ENCODE measurements around the gene C15orf39. TPM values are rescaled to one million over a fixed set of nuclear protein-coding genes. Genes with fewer than 3 reads are reported as not detected.

C15orf39 gene
- total RNA-seq, 6 experiments from 2014 or later = 3.6 to 9.4 (median 5.8) TPM

- no peak overlapping the region for H3K4me3 ChIP-seq
- H3K27me3 ChIP-seq = no peaks in the 10 kb centered on the region
- no peaks in the 10 kb centered on the region for H3K36me3 ChIP-seq
- no peaks in the 10 kb centered on the region for H3K9me3 ChIP-seq
- no peak overlapping the region for H3K27ac ChIP-seq
- ATAC-seq (no peak), DNase-seq (peak in 1 of 3 donors; percentile 43)
- no peak for TF ChIP-seq POLR2A (IDR thresholded peaks at IDR 0.05)
- no peak for TF ChIP-seq CTCF (IDR thresholded peaks at IDR 0.05)
- H3K4me1 ChIP-seq = no peaks in the 10 kb centered on the region
- WGBS (ENCODE audit: insufficient coverage, low coverage, low lambda C conversion rate, missing lambda C conversion rate) = 72% methylated on average over 4 of the region's 9 CpGs
- intact Hi-C loops (cut with DNase I) = no loop called here
These were observed 27.1 kb downstream of the C15orf39 start for GRCh38 chr15:75228787-75229186.

- 77% methylated on average over 14 of the region's 21 CpGs for WGBS (ENCODE audit: insufficient coverage, low coverage, low lambda C conversion rate, missing lambda C conversion rate)
- intact Hi-C loops (cut with DNase I) = no loop called here
- peak in 1 of 3 donors; percentile 33 for DNase-seq
- ATAC-seq = no peak
- Histone ChIP-seq H3K27me3 (no peaks in the 10 kb centered on the region), H3K27ac (no peak overlapping the region), H3K36me3 (no peaks in the 10 kb centered on the region), H3K9me3 (no peaks in the 10 kb centered on the region), H3K4me3 (no peak overlapping the region), H3K4me1 (no peaks in the 10 kb centered on the region)
- TF ChIP-seq CTCF (IDR thresholded peaks at IDR 0.05) (no peak), POLR2A (IDR thresholded peaks at IDR 0.05) (no peak)
These were observed 27.7 kb downstream of the C15orf39 start for GRCh38 chr15:75229191-75230015.

DNA sequence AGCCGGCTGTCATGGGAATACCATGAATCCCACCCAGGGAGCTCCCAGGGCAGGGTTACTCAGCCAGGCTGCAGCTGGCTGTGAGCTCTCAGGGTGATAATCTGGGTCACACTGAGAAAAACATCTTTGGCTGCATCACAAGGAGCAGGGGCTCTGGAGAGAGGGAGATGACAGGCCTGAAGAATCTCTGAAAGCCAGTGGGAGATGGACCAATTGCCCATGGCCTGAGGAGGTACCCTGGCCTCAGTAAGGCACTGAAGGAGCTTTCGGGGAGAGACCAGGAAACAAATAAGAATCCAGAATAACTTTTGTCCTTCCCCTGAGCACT is 28.3 kb downstream of the C15orf39 start:
- TF ChIP-seq POLR2A (IDR thresholded peaks at IDR 0.05) = no peak
- no peak for TF ChIP-seq CTCF (IDR thresholded peaks at IDR 0.05)
- intact Hi-C loops (cut with DNase I) = no loop called here
- no peak for DNase-seq
- Histone ChIP-seq H3K9me3 (no peaks in the 10 kb centered on the region), H3K36me3 (no peaks in the 10 kb centered on the region), H3K27me3 (no peaks in the 10 kb centered on the region), H3K4me3 (no peak overlapping the region), H3K4me1 (no peaks in the 10 kb centered on the region), H3K27ac (no peak overlapping the region)
- 100% methylated on average over 1 of the region's 2 CpGs for WGBS (ENCODE audit: insufficient coverage, low coverage, low lambda C conversion rate, missing lambda C conversion rate)
- ATAC-seq = no peak

- peak in 1 of 4 donors; percentile 39 for ATAC-seq
- DNase-seq = peak in 1 of 3 donors; percentile 32
- Histone ChIP-seq H3K4me3 (no peak overlapping the region), H3K9me3 (no peaks in the 10 kb centered on the region), H3K36me3 (no peaks in the 10 kb centered on the region), H3K27ac (no peak overlapping the region), H3K27me3 (no peaks in the 10 kb centered on the region), H3K4me1 (no peaks in the 10 kb centered on the region)
- no CpG with 5 or more reads among the region's 16 CpGs for WGBS (ENCODE audit: insufficient coverage, low coverage, low lambda C conversion rate, missing lambda C conversion rate)
- no peak for TF ChIP-seq POLR2A (IDR thresholded peaks at IDR 0.05)
- intact Hi-C loops (cut with DNase I) = no loop called here
These were observed 29.1 kb downstream of the C15orf39 start for GRCh38 chr15:75230551-75231371.

DNA sequence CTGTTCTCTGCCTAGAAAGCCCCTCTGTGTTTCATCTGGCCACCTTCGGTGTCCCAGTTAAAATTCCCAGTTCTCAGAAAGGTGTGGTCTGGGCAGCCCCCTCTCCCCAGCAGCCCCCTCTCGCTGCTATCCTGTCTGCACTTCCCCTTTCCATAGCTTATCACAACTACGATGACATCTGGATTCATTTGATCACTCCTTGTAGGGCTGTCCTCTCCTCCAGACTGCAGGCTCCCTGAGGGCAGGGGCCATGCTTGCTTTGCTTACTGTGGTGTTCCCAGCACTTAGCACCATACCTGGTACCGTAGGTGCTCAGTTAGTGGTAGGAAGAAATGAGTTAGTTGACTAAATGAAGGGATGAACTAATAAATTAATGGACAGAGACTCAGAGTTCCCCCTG is 30.2 kb downstream of the C15orf39 start:
- Histone ChIP-seq H3K4me1 (no peaks in the 10 kb centered on the region), H3K4me3 (no peak overlapping the region), H3K27me3 (no peaks in the 10 kb centered on the region), H3K36me3 (no peaks in the 10 kb centered on the region), H3K9me3 (no peaks in the 10 kb centered on the region), H3K27ac (no peak overlapping the region)
- no peak for DNase-seq
- 69% methylated on average over 4 of the region's 4 CpGs for WGBS (ENCODE audit: insufficient coverage, low coverage, low lambda C conversion rate, missing lambda C conversion rate)
- intact Hi-C loops (cut with DNase I) = no loop called here
- ATAC-seq = no peak
- TF ChIP-seq CTCF (IDR thresholded peaks at IDR 0.05) (no peak), POLR2A (IDR thresholded peaks at IDR 0.05) (no peak)
